Left kidney (tissue), 2 donors: ENCODE results near the gene PALLD. TPM values are rescaled to one million over a fixed set of nuclear protein-coding genes. Genes with fewer than 3 reads are reported as not detected.

Experiments used
- DNase-seq: peaks from one replicate; pipeline ENCODE4 v3.0.0-alpha.2; 2013
- polyA plus RNA-seq: library from polyadenylated mRNA; unstranded; fragments of 120-200 nt; gene quantifications from one replicate; pipeline ENCODE4 v1.2.1, GENCODE V29; 2013; ENCODE audit not compliant: insufficient read length

PALLD gene
- polyA plus RNA-seq, 1 donor = 203 TPM

GRCh38 chr4:168759959-168760527 lies 263.2 kb downstream of the PALLD start:
- no peak for DNase-seq

GRCh38 chr4:168761066-168761465 lies 264.2 kb downstream of the PALLD start:
- DNase-seq = no peak

- DNase-seq = no peak
Observed at GRCh38 chr4:168765322-168765721, 268.5 kb downstream of the PALLD start.

- no peak for DNase-seq
Observed at GRCh38 chr4:168765726-168766125, 268.9 kb downstream of the PALLD start.

GRCh38 chr4:168766604-168767316 lies 269.9 kb downstream of the PALLD start:
- no peak for DNase-seq

- DNase-seq = no peak
Observed at GRCh38 chr4:168769416-168769815, 272.6 kb downstream of the PALLD start.

GRCh38 chr4:168769837-168770236 lies 273.0 kb downstream of the PALLD start:
- no peak for DNase-seq

- no peak for DNase-seq
Observed at GRCh38 chr4:168771251-168771650, 274.4 kb downstream of the PALLD start.

GRCh38 chr4:168773388-168774195 lies 276.7 kb downstream of the PALLD start:
- DNase-seq = no peak

GRCh38 chr4:168776382-168776781 lies 279.5 kb downstream of the PALLD start:
- no peak for DNase-seq

GRCh38 chr4:168777277-168777965 lies 280.6 kb downstream of the PALLD start:
- DNase-seq = no peak

- no peak for DNase-seq
Observed at GRCh38 chr4:168781341-168781740, 284.5 kb downstream of the PALLD start.

GRCh38 chr4:168781926-168782325 lies 285.1 kb downstream of the PALLD start:
- DNase-seq = no peak

GRCh38 chr4:168782439-168782838 lies 285.6 kb downstream of the PALLD start:
- DNase-seq = no peak

- no peak for DNase-seq
Observed at GRCh38 chr4:168784786-168785461, 288.1 kb downstream of the PALLD start.

GRCh38 chr4:168787334-168787733 lies 290.5 kb downstream of the PALLD start:
- DNase-seq = no peak

- no peak for DNase-seq
Observed at GRCh38 chr4:168787801-168788595, 291.1 kb downstream of the PALLD start.

- no peak for DNase-seq
Observed at GRCh38 chr4:168790898-168791297, 294.0 kb downstream of the PALLD start.

GRCh38 chr4:168791376-168791775 lies 294.5 kb downstream of the PALLD start:
- DNase-seq = no peak

- no peak for DNase-seq
Observed at GRCh38 chr4:168793542-168793941, 296.7 kb downstream of the PALLD start.

- DNase-seq = no peak
Observed at GRCh38 chr4:168794092-168794707, 297.3 kb downstream of the PALLD start.
